Hepatic stellate cell (primary cell): ENCODE measurements around the gene ZNF281.
"Not testable (repeated sequence)": the region's sequence is repeated elsewhere in the genome, so short reads cannot be mapped to it uniquely, and the experiment has no call there.

ENCODE experiments used
- DNase-seq: peaks from one replicate; pipeline ENCODE4 v3.0.0; 2011; ENCODE audit warnings: low spot score

ZNF281 gene

GRCh38 chr1:200364091-200364759 lies 45.6 kb downstream of the ZNF281 start:
- no peak for DNase-seq

- no peak for DNase-seq
Observed at GRCh38 chr1:200363264-200363933, 46.4 kb downstream of the ZNF281 start.

- no peak for DNase-seq
Observed at GRCh38 chr1:200362421-200362820, 47.4 kb downstream of the ZNF281 start.

- DNase-seq: no peak
Observed at GRCh38 chr1:200359610-200360163, 50.1 kb downstream of the ZNF281 start.

- not testable (repeated sequence) for DNase-seq
Observed at GRCh38 chr1:200357925-200358324, 51.9 kb downstream of the ZNF281 start.

GRCh38 chr1:200355801-200356200 lies 54.0 kb downstream of the ZNF281 start:
- no peak for DNase-seq
